GM23338 (cell line): ENCODE data around the gene CEP250. TPM values are rescaled to one million over a fixed set of nuclear protein-coding genes. Genes with fewer than 3 reads are reported as not detected.

Source experiments
- ATAC-seq: fragments of 200-7000 bp; cut with Tn5 transposase; 3 replicates; pipeline ENCODE4 v1.9.1; 2020
- DNase-seq: peaks from one replicate; pipeline ENCODE4 v3.0.0-alpha.2; 2015; ENCODE audit warnings: low spot score
- H2AFZ ChIP-seq: fragments of 200-600 bp; sonication (generic); 2 replicates; pipeline ENCODE4 v1.8.0; 2016; ENCODE audit warnings: antibody characterized with exemption, mild to moderate bottlenecking, moderate library complexity
- H3F3A ChIP-seq: fragments of 200-600 bp; sonication (generic); replicated peaks from 2 replicates; pipeline ENCODE4 v1.8.0; 2017; ENCODE audit warnings: antibody characterized with exemption, mixed run types, low read depth
- H3K27ac ChIP-seq: fragments of 200-600 bp; sonication (generic); 2 replicates; pipeline ENCODE4 v1.6.1; 2016; ENCODE audit warnings: low read depth
- H3K27me3 ChIP-seq: fragments of 200-600 bp; sonication (generic); 2 replicates; pipeline ENCODE4 v1.8.0; 2016; ENCODE audit warnings: mild to moderate bottlenecking, mixed run types, moderate library complexity; ENCODE audit not compliant: insufficient read depth
- H3K36me3 ChIP-seq: fragments of 200-600 bp; sonication (generic); 2 replicates; pipeline ENCODE4 v1.8.0; 2016; ENCODE audit warnings: mild to moderate bottlenecking; ENCODE audit not compliant: insufficient read depth
- H3K4me1 ChIP-seq: fragments of 200-600 bp; sonication (generic); 2 replicates; pipeline ENCODE4 v1.8.0; 2016; ENCODE audit warnings: mild to moderate bottlenecking, moderate library complexity; ENCODE audit not compliant: insufficient read depth
- H3K4me2 ChIP-seq: fragments of 200-600 bp; sonication (generic); 2 replicates; pipeline ENCODE4 v1.7.1; 2017; ENCODE audit warnings: mixed run types
- H3K4me3 ChIP-seq: fragments of 200-600 bp; sonication (generic); 2 replicates; pipeline ENCODE4 v1.6.1; 2016; ENCODE audit warnings: mixed run types
- H3K79me2 ChIP-seq: fragments of 200-600 bp; sonication (generic); replicated peaks from 2 replicates; pipeline ENCODE4 v1.8.0; 2017; ENCODE audit warnings: mild to moderate bottlenecking; ENCODE audit not compliant: insufficient read depth
- H3K9me2 ChIP-seq: fragments of 200-600 bp; sonication (generic); 2 replicates; pipeline ENCODE4 v1.8.0; 2017; ENCODE audit not compliant: insufficient read depth
- H4K20me1 ChIP-seq: fragments of 200-600 bp; sonication (generic); replicated peaks from 2 replicates; pipeline ENCODE4 v1.8.0; 2017; ENCODE audit warnings: mild to moderate bottlenecking; ENCODE audit not compliant: insufficient read depth
- H3K27ac Mint-ChIP-seq: 2 replicates; pipeline ENCODE4 v1.8.0; 2020; ENCODE audit warnings: inconsistent platforms, mild to moderate bottlenecking, moderate library complexity, mixed read lengths
- H3K27me3 Mint-ChIP-seq: 3 replicates; pipeline ENCODE4 v1.8.0; 2022; ENCODE audit warnings: low read depth, mild to moderate bottlenecking, moderate library complexity, mixed read lengths, inconsistent platforms; ENCODE audit not compliant: insufficient read depth, poor library complexity
- H3K36me3 Mint-ChIP-seq: 3 replicates; pipeline ENCODE4 v1.8.0; 2021; ENCODE audit warnings: low read depth, mild to moderate bottlenecking, inconsistent platforms, moderate library complexity, mixed read lengths
- H3K4me1 Mint-ChIP-seq: 3 replicates; pipeline ENCODE4 v1.8.0; 2020; ENCODE audit warnings: mild to moderate bottlenecking, inconsistent platforms, mixed read lengths
- H3K4me3 Mint-ChIP-seq: 3 replicates; pipeline ENCODE4 v1.8.0; 2021; ENCODE audit warnings: moderate library complexity, mild to moderate bottlenecking, inconsistent platforms, mixed read lengths
- H3K9me3 Mint-ChIP-seq: 3 replicates; pipeline ENCODE4 v1.8.0; 2020; ENCODE audit warnings: moderate library complexity, mild to moderate bottlenecking, inconsistent platforms, mixed read lengths
- CREB1 ChIP-seq: fragments of 250-450 bp; sonication (Bioruptor Pico); IDR thresholded peaks from 2 replicates; pipeline ENCODE4 v1.5.0; 2020; ENCODE audit warnings: low read depth, mild to moderate bottlenecking, moderate library complexity
- EZH2 ChIP-seq: fragments of 200-600 bp; sonication (generic); IDR thresholded peaks from one replicate; pipeline ENCODE4 v1.8.0; 2017; ENCODE audit warnings: antibody characterized with exemption, mild to moderate bottlenecking, low read depth; ENCODE audit not compliant: unreplicated experiment
- EZH2phosphoT487 ChIP-seq: fragments of 200-600 bp; sonication (generic); IDR thresholded peaks from one replicate; pipeline ENCODE4 v1.8.1; 2018; ENCODE audit warnings: antibody characterized with exemption; ENCODE audit not compliant: unreplicated experiment
- JUNB ChIP-seq: IDR thresholded peaks from one replicate; pipeline ENCODE4 v1.6.1; 2016; ENCODE audit warnings: antibody characterized with exemption; ENCODE audit not compliant: unreplicated experiment
- NANOG ChIP-seq: IDR thresholded peaks from 2 replicates; pipeline ENCODE4 v1.6.1; 2016; ENCODE audit warnings: antibody characterized with exemption, borderline replicate concordance
- POLR2AphosphoS5 ChIP-seq: IDR thresholded peaks from 2 replicates; pipeline ENCODE4 v1.6.1; 2016; ENCODE audit warnings: antibody characterized with exemption, low read depth
- STAT1 ChIP-seq: IDR thresholded peaks from one replicate; pipeline ENCODE4 v1.6.1; 2016; ENCODE audit warnings: antibody characterized with exemption; ENCODE audit not compliant: unreplicated experiment
- ZNF114 ChIP-seq: fragments of 250-450 bp; sonication (Bioruptor Pico); IDR thresholded peaks from 2 replicates; pipeline ENCODE4 v1.5.0; 2020; ENCODE audit warnings: mild to moderate bottlenecking, moderate library complexity
- ZNF331 ChIP-seq: fragments of 250-450 bp; sonication (Bioruptor Pico); IDR thresholded peaks from 2 replicates; pipeline ENCODE4 v1.5.0; 2020; ENCODE audit warnings: low read depth, mild to moderate bottlenecking, moderate library complexity
- polyA plus RNA-seq: library from polyadenylated mRNA; unstranded; fragments of >200 nt; fragmentation: Nextera tagmentation; extraction: Ambion mirVana; gene quantifications from 2 replicates; pipeline ENCODE4 v1.2.1, GENCODE V29; 2016
- total RNA-seq: library from RNA; depleted of rRNA; stranded (reverse); fragments of >200 nt; shearing (Covaris generic); gene quantifications from 2 replicates; pipeline ENCODE4 v1.2.3, GENCODE V29; 2014
- TF ChIP-seq, protein P1 (sequence below): fragments of 250-450 bp; sonication (Bioruptor Pico); IDR thresholded peaks from 2 replicates; pipeline ENCODE4 v1.5.0; 2020; ENCODE audit warnings: mild to moderate bottlenecking, moderate library complexity
- TF ChIP-seq, protein P2 (sequence below): IDR thresholded peaks from one replicate; pipeline ENCODE4 v1.6.1; 2018; ENCODE audit warnings: antibody characterized with exemption; ENCODE audit not compliant: unreplicated experiment
- TF ChIP-seq, protein P3 (sequence below), 2 experiments: fragments of 200-600 bp in 1 of 2; sonication (generic) in 1 of 2; conservative IDR thresholded peaks; 2 replicates each; pipeline versions ENCODE4 v1.5.1 to v1.6.1; 2016 to 2017; ENCODE audit warnings: antibody characterized with exemption in 2 of 2, low read depth in 2 of 2, mild to moderate bottlenecking in 2 of 2, moderate library complexity in 1 of 2
- TF ChIP-seq, protein P4 (sequence below): IDR thresholded peaks from 2 replicates; pipeline ENCODE4 v1.6.1; 2016; ENCODE audit warnings: antibody characterized with exemption

Gene CEP250
- total and polyA plus RNA-seq, 2 experiments from 2014 or later: 28.0 to 29.1 TPM

DNA sequence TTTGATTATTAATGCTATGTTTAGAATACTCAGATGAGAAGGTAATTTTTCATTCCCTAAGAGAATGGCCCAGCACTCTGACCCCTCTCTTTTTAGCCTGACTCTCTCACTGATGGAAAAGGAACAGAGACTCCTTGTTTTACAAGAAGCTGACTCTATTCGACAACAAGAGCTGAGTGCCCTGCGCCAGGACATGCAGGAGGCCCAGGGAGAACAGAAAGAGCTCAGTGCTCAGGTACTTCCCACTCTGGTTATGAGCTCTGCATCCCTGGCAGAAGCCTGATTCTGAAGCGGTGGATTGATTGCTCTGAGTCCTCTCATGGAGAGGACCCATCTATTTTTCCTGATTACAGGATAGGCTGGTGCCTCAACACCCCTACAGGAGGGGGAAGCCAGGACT lies 41.1 kb downstream of the CEP250 start (continued):
- TF ChIP-seq, protein P1, sequence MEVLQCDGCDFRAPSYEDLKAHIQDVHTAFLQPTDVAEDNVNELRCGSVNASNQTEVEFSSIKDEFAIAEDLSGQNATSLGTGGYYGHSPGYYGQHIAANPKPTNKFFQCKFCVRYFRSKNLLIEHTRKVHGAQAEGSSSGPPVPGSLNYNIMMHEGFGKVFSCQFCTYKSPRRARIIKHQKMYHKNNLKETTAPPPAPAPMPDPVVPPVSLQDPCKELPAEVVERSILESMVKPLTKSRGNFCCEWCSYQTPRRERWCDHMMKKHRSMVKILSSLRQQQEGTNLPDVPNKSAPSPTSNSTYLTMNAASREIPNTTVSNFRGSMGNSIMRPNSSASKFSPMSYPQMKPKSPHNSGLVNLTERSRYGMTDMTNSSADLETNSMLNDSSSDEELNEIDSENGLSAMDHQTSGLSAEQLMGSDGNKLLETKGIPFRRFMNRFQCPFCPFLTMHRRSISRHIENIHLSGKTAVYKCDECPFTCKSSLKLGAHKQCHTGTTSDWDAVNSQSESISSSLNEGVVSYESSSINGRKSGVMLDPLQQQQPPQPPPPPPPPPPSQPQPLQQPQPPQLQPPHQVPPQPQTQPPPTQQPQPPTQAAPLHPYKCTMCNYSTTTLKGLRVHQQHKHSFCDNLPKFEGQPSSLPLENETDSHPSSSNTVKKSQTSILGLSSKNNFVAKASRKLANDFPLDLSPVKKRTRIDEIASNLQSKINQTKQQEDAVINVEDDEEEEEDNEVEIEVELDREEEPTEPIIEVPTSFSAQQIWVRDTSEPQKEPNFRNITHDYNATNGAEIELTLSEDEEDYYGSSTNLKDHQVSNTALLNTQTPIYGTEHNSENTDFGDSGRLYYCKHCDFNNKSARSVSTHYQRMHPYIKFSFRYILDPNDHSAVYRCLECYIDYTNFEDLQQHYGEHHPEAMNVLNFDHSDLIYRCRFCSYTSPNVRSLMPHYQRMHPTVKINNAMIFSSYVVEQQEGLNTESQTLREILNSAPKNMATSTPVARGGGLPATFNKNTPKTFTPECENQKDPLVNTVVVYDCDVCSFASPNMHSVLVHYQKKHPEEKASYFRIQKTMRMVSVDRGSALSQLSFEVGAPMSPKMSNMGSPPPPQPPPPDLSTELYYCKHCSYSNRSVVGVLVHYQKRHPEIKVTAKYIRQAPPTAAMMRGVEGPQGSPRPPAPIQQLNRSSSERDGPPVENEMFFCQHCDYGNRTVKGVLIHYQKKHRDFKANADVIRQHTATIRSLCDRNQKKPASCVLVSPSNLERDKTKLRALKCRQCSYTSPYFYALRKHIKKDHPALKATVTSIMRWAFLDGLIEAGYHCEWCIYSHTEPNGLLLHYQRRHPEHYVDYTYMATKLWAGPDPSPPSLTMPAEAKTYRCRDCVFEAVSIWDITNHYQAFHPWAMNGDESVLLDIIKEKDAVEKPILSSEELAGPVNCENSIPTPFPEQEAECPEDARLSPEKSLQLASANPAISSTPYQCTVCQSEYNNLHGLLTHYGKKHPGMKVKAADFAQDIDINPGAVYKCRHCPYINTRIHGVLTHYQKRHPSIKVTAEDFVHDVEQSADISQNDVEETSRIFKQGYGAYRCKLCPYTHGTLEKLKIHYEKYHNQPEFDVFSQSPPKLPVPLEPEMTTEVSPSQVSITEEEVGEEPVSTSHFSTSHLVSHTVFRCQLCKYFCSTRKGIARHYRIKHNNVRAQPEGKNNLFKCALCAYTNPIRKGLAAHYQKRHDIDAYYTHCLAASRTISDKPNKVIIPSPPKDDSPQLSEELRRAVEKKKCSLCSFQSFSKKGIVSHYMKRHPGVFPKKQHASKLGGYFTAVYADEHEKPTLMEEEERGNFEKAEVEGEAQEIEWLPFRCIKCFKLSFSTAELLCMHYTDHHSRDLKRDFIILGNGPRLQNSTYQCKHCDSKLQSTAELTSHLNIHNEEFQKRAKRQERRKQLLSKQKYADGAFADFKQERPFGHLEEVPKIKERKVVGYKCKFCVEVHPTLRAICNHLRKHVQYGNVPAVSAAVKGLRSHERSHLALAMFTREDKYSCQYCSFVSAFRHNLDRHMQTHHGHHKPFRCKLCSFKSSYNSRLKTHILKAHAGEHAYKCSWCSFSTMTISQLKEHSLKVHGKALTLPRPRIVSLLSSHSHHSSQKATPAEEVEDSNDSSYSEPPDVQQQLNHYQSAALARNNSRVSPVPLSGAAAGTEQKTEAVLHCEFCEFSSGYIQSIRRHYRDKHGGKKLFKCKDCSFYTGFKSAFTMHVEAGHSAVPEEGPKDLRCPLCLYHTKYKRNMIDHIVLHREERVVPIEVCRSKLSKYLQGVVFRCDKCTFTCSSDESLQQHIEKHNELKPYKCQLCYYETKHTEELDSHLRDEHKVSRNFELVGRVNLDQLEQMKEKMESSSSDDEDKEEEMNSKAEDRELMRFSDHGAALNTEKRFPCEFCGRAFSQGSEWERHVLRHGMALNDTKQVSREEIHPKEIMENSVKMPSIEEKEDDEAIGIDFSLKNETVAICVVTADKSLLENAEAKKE (CRISPR knock-in tag): no peak
- TF ChIP-seq CREB1: no peak

GRCh38 chr20:35497320-35497719 lies 41.9 kb downstream of the CEP250 start:
- Histone ChIP-seq H3K27ac (no peak overlapping the region), H3K4me1 (no peaks in the 10 kb centered on the region), H3K4me2 (no peak overlapping the region), H3K36me3 (peaks cover 25% of the 10 kb centered on the region; the same call in 1 of the 2 replicates), H4K20me1 (no peaks in the 10 kb centered on the region), H3K27me3 (no peaks in the 10 kb centered on the region), H3K79me2 (no peaks in the 10 kb centered on the region), H3K9me2 (no peaks in the 10 kb centered on the region), H3K4me3 (no peak overlapping the region), H2AFZ (no peak overlapping the region), H3F3A (no peaks in the 10 kb centered on the region)
- DNase-seq: no peak
- no peaks in the 10 kb centered on the region for H3K9me3 Mint-ChIP-seq
- no peak overlapping the region for H3K27ac Mint-ChIP-seq
- no peak overlapping the region for H3K4me3 Mint-ChIP-seq
- H3K27me3 Mint-ChIP-seq: peaks cover 2% of the 10 kb centered on the region
- H3K36me3 Mint-ChIP-seq: peaks cover 69% of the 10 kb centered on the region
- no peak for ATAC-seq
- H3K4me1 Mint-ChIP-seq: no peaks in the 10 kb centered on the region
- TF ChIP-seq JUNB (no peak), EZH2phosphoT487 (no peak), STAT1 (no peak), EZH2 (no peak), POLR2AphosphoS5 (no peak), CREB1 (no peak), ZNF114 (CRISPR knock-in tag) (no peak), ZNF331 (CRISPR knock-in tag) (no peak), NANOG (no peak)
- TF ChIP-seq, protein P2, sequence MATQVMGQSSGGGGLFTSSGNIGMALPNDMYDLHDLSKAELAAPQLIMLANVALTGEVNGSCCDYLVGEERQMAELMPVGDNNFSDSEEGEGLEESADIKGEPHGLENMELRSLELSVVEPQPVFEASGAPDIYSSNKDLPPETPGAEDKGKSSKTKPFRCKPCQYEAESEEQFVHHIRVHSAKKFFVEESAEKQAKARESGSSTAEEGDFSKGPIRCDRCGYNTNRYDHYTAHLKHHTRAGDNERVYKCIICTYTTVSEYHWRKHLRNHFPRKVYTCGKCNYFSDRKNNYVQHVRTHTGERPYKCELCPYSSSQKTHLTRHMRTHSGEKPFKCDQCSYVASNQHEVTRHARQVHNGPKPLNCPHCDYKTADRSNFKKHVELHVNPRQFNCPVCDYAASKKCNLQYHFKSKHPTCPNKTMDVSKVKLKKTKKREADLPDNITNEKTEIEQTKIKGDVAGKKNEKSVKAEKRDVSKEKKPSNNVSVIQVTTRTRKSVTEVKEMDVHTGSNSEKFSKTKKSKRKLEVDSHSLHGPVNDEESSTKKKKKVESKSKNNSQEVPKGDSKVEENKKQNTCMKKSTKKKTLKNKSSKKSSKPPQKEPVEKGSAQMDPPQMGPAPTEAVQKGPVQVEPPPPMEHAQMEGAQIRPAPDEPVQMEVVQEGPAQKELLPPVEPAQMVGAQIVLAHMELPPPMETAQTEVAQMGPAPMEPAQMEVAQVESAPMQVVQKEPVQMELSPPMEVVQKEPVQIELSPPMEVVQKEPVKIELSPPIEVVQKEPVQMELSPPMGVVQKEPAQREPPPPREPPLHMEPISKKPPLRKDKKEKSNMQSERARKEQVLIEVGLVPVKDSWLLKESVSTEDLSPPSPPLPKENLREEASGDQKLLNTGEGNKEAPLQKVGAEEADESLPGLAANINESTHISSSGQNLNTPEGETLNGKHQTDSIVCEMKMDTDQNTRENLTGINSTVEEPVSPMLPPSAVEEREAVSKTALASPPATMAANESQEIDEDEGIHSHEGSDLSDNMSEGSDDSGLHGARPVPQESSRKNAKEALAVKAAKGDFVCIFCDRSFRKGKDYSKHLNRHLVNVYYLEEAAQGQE: no peak
- TF ChIP-seq, protein P3, sequence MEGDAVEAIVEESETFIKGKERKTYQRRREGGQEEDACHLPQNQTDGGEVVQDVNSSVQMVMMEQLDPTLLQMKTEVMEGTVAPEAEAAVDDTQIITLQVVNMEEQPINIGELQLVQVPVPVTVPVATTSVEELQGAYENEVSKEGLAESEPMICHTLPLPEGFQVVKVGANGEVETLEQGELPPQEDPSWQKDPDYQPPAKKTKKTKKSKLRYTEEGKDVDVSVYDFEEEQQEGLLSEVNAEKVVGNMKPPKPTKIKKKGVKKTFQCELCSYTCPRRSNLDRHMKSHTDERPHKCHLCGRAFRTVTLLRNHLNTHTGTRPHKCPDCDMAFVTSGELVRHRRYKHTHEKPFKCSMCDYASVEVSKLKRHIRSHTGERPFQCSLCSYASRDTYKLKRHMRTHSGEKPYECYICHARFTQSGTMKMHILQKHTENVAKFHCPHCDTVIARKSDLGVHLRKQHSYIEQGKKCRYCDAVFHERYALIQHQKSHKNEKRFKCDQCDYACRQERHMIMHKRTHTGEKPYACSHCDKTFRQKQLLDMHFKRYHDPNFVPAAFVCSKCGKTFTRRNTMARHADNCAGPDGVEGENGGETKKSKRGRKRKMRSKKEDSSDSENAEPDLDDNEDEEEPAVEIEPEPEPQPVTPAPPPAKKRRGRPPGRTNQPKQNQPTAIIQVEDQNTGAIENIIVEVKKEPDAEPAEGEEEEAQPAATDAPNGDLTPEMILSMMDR (conservative IDR thresholded peaks at IDR 0.05; ENCODE audit: low read depth in 2 of 2): no peak
- TF ChIP-seq, protein P4, sequence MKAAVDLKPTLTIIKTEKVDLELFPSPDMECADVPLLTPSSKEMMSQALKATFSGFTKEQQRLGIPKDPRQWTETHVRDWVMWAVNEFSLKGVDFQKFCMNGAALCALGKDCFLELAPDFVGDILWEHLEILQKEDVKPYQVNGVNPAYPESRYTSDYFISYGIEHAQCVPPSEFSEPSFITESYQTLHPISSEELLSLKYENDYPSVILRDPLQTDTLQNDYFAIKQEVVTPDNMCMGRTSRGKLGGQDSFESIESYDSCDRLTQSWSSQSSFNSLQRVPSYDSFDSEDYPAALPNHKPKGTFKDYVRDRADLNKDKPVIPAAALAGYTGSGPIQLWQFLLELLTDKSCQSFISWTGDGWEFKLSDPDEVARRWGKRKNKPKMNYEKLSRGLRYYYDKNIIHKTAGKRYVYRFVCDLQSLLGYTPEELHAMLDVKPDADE: no peak
